ENCODE data around the gene WDR1.
A peak's percentile ranks its signal among the peaks of the same experiment; 100 is the strongest.

WDR1 gene

GRCh38 chr4:10113362-10114047 lies 3.1 kb downstream of the WDR1 start:
- no peak for DNase-seq

GRCh38 chr4:10112658-10113284 lies 3.8 kb downstream of the WDR1 start:
- DNase-seq = no peak

- DNase-seq = no peak
These were observed 5.4 kb downstream of the WDR1 start for GRCh38 chr4:10111067-10111801.

- DNase-seq = no peak
These were observed 6.5 kb downstream of the WDR1 start for GRCh38 chr4:10109995-10110670.

- peak; percentile 44 to 48 for DNase-seq
These were observed 7.5 kb downstream of the WDR1 start for GRCh38 chr4:10108818-10109783.

- DNase-seq = no peak
These were observed 8.2 kb downstream of the WDR1 start for GRCh38 chr4:10108391-10108790.

GRCh38 chr4:10107111-10108091 lies 9.2 kb downstream of the WDR1 start:
- DNase-seq = no peak

- DNase-seq = peak; percentile 75 to 79
These were observed 10.1 kb downstream of the WDR1 start for GRCh38 chr4:10106421-10107039.

GRCh38 chr4:10105920-10106319 lies 10.7 kb downstream of the WDR1 start:
- no peak for DNase-seq

GRCh38 chr4:10105421-10105820 lies 11.2 kb downstream of the WDR1 start:
- no peak for DNase-seq

GRCh38 chr4:10104991-10105276 lies 11.7 kb downstream of the WDR1 start:
- no peak for DNase-seq

GRCh38 chr4:10104211-10104990 lies 12.2 kb downstream of the WDR1 start:
- DNase-seq = no peak

- DNase-seq = no peak
These were observed 13.9 kb downstream of the WDR1 start for GRCh38 chr4:10102474-10103332.

- no peak for DNase-seq
These were observed 14.7 kb downstream of the WDR1 start for GRCh38 chr4:10101671-10102473.

- no peak for DNase-seq
These were observed 15.8 kb downstream of the WDR1 start for GRCh38 chr4:10100734-10101216.

- peak; percentile 46 to 60 for DNase-seq
These were observed 16.9 kb downstream of the WDR1 start for GRCh38 chr4:10099499-10100325.

GRCh38 chr4:10098780-10099160 lies 17.8 kb downstream of the WDR1 start:
- DNase-seq = peak; percentile 29 to 39

Measured in activated CD4-positive, alpha-beta T cell treated with anti-CD3 and anti-CD28 coated beads, Interleukin-2, amount 50 U/mL, for 4 hours (primary cell).